UCSD-AML1 (cell line): ENCODE data around the gene FBXL3.
A peak's percentile ranks its signal among the peaks of the same experiment; 100 is the strongest.

Experiments used
- DNase-seq: peaks from one replicate; lab custom pipeline; 2025; ENCODE audit not compliant: unreplicated experiment; lab: John Stamatoyannopoulos, UW

Gene FBXL3, protein sequence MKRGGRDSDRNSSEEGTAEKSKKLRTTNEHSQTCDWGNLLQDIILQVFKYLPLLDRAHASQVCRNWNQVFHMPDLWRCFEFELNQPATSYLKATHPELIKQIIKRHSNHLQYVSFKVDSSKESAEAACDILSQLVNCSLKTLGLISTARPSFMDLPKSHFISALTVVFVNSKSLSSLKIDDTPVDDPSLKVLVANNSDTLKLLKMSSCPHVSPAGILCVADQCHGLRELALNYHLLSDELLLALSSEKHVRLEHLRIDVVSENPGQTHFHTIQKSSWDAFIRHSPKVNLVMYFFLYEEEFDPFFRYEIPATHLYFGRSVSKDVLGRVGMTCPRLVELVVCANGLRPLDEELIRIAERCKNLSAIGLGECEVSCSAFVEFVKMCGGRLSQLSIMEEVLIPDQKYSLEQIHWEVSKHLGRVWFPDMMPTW

DNA sequence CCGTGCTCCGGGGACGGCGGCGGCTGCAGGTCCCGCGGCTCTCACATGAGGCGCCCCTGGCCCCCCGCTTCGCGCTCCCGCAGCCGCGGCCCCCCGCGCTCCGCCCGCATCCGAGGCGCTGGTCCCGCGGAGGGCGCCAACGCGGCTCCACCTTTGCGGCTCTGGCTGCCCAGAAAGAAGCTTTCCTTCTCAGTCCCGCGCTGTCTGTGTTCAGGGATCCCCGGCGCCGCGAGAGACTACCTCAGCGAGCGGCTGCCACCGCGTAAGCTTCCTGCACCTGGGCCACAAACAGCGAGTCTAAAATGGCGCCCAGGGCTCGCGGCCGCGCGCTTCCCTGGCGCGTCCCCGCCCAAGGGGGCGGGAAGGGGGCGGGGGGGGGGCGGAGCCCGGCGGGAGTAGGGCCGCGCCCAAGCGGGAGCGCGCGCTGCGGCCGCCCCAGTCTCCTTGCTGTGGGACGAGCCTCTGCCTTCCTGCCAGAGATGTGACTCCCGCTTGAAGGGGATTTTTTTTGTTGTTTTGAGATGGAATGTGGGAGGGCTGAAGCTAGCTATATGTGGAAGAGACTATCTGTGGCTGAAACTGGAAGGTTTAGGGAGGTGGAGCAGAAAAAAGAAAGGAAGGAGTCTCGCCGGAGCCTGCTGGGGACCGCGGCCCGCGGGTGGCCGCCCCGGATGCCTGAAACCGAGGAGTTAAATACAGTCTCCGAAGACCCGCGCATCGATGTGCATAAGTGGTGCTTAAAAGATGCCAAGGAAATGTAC is at the start of gene FBXL3:
Gene FBXL3 (minus strand): TSS at position 299 of the 761 bp plus-strand sequence. CDS start 5,299 bp downstream, outside the sequence.
- DNase-seq, result peak; percentile 81

DNA sequence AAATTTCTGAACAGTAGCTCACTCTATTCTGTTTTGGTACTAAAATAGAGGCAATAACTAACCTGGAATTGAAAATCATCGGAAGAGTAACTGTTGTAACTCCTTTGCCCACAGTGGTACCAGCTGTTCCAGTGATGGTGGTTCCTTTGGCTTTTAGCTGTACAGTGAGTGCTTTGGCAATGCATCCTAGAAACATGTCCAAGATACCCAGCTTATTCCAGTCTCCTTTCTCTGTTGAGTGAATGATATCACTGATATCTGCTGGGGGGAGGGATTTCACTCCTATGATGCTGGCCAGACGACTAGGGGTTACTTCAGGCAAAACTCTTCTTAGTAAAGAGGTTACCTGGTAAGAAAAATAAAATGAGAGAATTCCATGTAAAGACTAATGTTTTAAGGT is 40.6 kb upstream of the FBXL3 start:
- DNase-seq, result no peak

DNA sequence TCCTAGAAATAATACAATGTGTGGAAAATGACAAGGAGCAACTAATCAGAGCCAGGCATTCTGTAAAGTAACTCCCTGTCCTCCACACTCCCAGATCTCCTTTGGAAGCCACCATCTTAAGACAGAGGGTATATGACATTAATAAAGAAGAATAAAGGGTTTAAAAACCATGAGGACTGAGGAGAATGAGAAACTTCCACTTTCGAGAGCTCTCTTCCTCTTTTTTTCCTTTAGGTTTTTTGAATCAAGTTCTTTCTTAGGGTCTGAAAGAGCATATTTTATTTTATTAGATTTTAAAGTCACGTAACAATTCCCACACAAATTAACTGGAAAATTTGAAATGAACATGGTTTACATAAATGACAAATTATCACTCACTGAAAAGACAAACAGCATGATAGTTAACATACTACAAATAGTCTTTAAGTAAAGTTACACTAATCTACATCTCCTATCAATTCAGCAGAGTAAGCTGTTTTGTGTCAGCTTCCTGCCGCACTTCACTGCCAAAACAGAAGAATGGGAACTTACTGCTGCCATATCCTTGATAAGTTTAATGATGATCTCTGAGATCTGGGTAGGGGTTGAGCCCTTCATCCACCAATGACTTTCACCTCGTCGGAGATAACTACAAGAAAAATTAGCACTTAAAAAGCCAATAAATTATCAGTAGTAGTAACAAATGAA is 38.6 kb upstream of the FBXL3 start:
- DNase-seq, result no peak

- DNase-seq, result no peak
Observed at GRCh38 chr13:77062097-77062496, 35.1 kb upstream of the FBXL3 start.

DNA sequence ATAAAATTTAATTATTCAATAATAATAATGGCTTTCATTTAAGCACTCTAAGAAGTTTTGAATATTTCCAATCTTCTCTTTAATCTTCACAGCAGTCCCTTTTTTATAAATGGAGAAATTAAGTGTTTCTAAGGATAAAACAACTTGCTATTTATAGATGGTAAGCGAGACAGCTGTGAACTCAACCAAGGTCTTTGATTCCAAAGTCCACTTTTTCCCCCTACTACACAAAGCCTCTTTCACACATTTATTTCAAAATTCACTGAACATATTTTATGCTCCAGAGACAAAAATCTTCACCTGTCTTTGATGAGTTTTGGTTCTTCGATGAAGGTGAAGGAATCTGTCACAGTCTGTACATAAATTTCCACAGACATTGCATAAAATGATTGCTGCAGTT is 34.4 kb upstream of the FBXL3 start:
- no peak for DNase-seq

GRCh38 chr13:77056886-77057285 is 29.9 kb upstream of the FBXL3 start:
- no peak for DNase-seq

DNA sequence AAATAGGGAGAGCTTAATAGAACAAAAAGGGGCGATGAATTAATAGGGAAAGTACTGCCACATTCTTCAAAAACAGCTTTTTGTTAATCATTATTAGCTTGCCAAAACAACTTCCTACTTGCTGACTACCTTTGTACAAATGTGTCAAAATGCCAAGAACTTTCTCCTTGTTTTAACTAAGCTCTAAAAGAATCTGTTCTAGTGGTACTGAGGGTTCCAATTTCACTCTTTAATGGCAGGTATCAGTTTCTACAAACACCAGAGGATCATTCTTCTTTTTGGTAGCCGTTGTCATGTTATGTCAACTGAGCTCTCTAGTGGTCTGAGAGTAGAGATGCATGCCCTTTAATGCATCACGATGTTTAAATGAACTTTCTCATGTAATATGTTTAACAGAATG is 29.4 kb upstream of the FBXL3 start:
- no peak for DNase-seq

DNA sequence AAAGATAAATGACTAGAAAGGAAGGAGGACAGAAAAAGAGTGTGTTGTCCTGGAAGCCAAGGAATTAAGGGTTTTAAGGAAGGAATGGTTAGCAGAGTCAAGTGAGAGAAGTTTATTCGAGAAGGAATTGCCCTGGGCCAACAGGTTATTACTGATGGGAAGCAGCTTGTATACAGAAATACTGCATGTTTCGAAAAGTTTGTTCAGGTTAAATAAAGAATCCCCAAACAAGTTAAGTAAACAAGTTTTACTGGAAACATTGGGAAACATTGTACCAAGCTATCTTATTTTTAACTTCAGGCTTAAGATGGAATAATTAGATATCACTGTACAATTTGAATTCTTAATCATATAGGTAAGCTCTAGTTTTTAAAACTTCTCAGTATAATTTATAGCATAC is 28.2 kb upstream of the FBXL3 start:
- no peak for DNase-seq

DNA sequence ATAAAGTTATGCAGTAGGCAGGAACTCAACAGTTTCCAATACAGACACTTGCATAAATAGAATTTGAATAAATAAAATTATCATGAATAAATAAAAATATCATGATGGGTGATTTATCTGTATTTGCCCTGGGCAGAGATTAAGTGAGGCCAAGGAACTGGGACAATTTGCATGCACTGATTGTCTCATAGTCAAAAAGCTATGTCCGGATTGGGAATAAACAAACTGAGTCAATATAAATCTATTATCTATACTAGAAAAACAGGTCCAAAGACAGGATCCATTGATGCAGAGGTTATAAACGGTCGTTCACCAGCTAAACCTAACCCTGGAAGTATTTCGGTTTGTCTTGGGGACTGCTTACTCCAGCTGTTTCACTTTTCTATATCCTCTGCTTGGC is 26.2 kb upstream of the FBXL3 start:
- no peak for DNase-seq

- DNase-seq, result peak; percentile 15
Observed at GRCh38 chr13:77048681-77049080, 21.7 kb upstream of the FBXL3 start.

DNA sequence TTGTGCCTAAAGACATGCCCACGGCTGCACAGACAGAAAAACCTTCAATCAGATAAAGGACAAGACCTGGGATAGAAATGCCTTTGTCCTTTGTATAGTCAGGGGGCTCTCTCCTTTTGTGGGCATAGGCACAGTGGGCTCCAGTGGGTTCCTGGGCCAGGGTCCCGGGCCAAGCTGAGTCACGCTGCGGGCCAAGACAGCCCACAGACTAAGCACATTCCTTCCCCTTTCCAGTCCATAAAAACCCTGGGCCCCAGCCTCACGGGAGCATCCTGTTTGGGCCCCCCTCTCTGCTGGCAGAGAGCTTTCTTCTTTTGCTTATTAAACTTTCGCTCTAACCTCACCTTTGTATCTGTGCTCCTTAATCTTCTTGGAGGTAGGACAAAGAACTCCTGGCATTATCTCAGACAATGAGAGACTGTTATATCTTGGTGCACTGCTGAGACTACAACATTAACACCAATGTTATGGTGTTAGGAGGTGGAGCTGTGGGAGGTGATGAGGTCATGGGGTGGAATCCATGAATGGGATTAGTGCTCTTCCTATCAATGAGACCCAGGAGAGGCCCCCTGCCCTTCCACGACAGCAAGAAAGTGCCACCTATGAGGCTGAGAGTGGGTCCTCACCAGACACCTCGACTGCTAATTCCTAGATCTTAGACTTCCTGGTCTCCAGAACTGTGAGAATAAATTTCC is 20.8 kb upstream of the FBXL3 start:
- no peak for DNase-seq

DNA sequence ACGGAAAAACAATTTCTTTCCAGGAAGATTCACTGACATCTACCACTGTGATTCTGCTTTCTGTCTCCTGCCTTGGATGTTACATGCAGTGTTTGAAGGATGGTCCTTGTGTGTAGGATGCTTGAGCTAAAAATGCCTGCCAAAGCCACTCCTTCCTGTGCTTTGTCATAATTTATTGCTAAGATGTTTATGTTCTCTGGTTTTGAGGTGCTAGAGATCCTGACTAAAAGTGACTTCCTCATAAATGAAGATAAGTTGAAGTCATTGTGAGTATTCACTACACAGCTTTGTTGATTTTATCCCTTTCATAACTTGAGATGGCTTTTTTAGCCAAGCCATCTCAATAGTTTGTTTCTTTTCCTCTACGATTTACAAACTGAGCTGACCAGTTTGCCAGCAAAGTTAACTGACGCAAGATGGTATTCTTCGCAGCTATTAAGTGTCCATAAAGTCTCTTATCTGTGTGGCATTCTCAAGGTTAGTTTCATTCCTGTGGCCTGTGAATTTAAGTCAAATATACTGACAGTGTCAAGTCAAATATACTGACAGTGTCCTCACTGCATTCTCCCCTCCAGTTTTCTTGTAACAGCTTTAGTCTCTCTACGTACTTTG is 15.7 kb upstream of the FBXL3 start:
- no peak for DNase-seq

DNA sequence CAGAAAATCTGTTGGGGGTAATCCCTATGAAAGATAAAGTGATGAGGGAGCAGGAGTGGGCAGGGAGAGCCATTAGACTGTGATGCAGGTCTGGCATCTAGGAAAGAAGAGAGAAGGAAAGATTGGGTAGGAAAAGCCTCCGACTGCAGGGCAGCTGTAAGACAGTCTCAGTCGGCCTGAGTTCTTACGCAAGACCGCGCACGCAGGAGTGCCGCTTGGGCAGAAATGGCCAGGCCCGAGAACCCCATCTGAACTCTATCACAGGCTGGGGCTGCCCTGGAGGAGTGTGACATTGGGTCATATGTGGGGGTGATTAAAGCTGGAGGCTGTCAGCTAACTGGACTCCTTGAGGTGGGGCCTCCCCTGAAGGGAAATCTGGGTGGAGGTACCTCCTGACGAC is 13.9 kb upstream of the FBXL3 start:
- DNase-seq, result no peak

GRCh38 chr13:77040076-77040475 is 13.1 kb upstream of the FBXL3 start:
- no peak for DNase-seq

- no peak for DNase-seq
Observed at GRCh38 chr13:77038907-77039480, 12.0 kb upstream of the FBXL3 start.

DNA sequence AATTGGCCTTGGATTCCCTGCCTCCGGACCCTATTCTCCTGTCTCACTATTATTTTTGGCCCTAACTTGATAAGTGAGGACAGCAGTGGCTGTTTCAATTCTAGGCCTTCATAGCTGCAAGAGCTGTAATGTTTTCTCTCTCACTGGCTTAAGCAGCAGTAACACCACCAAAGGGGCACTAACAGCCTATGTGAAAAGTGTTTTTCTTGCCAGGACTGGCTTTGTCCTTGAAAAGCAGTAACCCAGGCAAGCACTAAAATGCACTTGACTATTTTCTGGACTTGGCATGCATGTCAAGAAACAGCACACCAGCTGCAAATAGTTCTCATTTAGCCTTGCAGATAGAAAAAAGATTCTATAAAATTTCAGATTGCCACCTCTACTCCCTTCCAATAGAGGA is 9.3 kb upstream of the FBXL3 start:
- DNase-seq, result no peak

GRCh38 chr13:77034881-77035280 is 7.9 kb upstream of the FBXL3 start:
- no peak for DNase-seq

DNA sequence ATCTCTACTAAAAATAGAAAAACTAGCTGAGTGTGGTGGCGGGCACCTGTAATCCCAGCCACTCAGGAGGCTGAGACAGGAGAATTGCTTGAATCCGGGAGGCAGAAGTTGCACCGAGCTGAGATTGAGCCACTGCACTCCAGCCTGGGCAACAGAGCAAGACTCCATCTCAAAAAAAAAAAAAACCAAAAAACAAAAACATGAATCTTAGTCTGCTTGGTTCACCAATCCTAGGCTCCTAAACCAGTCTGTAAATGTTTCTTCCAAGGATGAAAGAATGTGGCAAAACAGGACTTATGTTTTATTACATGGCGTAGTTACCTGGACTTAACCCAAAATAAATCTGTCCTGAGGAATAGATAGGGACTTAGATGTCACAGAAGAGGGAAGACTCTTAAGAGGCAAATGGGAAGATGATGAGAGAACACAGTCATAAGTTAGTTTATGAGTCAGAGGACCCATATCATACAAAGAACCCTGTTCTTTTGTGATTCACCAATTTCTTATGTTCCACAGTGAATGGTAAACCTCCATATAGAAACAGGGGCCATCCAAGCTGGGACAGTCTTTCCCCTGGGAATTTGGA is 6.9 kb upstream of the FBXL3 start:
- DNase-seq, result no peak

DNA sequence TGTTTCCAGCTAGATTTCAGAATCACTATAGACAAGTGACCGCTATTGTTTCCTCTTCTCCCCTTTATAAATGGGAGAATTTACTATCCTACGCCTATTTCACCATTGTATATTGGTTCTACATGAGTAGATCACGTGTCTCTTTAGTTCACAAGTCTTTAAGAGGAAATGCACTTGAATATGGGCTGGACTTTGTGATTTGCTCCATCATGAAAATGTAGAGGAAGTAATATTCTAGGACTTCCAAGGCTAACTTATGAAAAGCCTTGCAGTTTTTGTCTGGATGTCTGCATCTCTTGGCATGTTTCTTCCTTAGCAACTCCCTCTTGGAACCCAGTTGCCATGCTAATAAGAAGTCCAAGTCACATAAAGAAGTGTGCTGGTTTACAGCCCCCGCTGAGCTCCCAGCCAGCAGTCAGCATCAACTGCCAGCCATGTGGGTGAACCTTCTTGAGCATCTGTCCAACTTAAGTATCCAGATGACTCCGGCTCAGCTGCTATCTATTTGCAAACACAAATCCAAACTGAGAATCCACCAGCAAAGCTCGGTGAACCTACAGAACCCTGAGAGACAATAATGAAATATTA is 4.8 kb upstream of the FBXL3 start:
- no peak for DNase-seq

GRCh38 chr13:77029436-77029835 is 2.5 kb upstream of the FBXL3 start:
- DNase-seq, result no peak
